C4-2B (cell line): ENCODE data around the gene HRG.
"Not testable (repeated sequence)": the region's sequence is repeated elsewhere in the genome, so short reads cannot be mapped to it uniquely, and the experiment has no call there.

Experiments used
- H3K27ac ChIP-seq: fragments of 450-650 bp; 2 replicates; pipeline ENCODE4 v1.5.1; 2017
- CTCF ChIP-seq: fragments of 450-650 bp; conservative IDR thresholded peaks from 2 replicates; pipeline ENCODE4 v1.5.1; 2017; ENCODE audit warnings: mild to moderate bottlenecking
- ZFX ChIP-seq: fragments of 450-650 bp; IDR thresholded peaks from 2 replicates; pipeline ENCODE4 v1.6.1; 2017

HRG gene

GRCh38 chr3:186630950-186631641 is 34.7 kb upstream of the HRG start:
- no peak overlapping the region for H3K27ac ChIP-seq
- TF ChIP-seq CTCF: no peak

- no peak overlapping the region for H3K27ac ChIP-seq
- no peak for TF ChIP-seq ZFX
Observed at GRCh38 chr3:186633481-186633880, 32.3 kb upstream of the HRG start.

DNA sequence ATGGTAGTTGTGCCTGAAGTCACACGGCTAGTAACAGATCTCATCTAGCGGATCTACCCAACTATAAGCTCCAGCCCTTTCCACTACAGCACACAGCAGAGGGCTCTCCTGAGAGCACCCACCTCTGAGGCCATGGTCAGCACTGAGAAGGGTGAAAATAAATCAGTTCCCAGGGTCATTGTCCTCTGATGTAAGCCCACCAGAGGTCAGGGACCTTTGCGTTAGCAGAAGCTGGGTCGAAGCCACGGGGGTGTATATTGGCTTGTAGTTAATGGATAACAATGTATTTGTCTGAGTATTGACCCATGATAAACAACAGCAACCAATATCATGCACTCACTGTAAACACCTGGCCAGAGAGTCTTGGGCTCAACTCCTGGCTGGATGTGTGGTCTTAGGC is 31.6 kb upstream of the HRG start:
- H3K27ac ChIP-seq: not testable (repeated sequence)

GRCh38 chr3:186635532-186635931 is 30.3 kb upstream of the HRG start:
- H3K27ac ChIP-seq: no peak overlapping the region
- TF ChIP-seq CTCF: no peak
- no peak for TF ChIP-seq ZFX

- no peak for TF ChIP-seq ZFX
- no peak for TF ChIP-seq CTCF
- H3K27ac ChIP-seq: no peak overlapping the region
Observed at GRCh38 chr3:186636536-186636935, 29.3 kb upstream of the HRG start.

GRCh38 chr3:186637686-186638085 is 28.1 kb upstream of the HRG start:
- TF ChIP-seq CTCF (no peak), ZFX (no peak)
- H3K27ac ChIP-seq: no peak overlapping the region

GRCh38 chr3:186638259-186638658 is 27.6 kb upstream of the HRG start:
- H3K27ac ChIP-seq: no peak overlapping the region
- TF ChIP-seq CTCF (no peak), ZFX (no peak)

- TF ChIP-seq CTCF: no peak
- TF ChIP-seq ZFX: no peak
Observed at GRCh38 chr3:186639778-186640472, 25.9 kb upstream of the HRG start, which contains the start of gene FETUB. Gene FETUB (plus strand): TSS chr3:186640399. CDS start chr3:186640461, 62 bp downstream.

More at GRCh38 chr3:186639778-186640472, 25.9 kb upstream of the HRG start, which contains the start of gene FETUB:
- no peak within 1 kb of the TSS for H3K27ac ChIP-seq
